Adrenal gland (tissue), 5 donors: ENCODE results near the gene SAAL1.
A peak's percentile ranks its signal among the peaks of the same experiment; 100 is the strongest.

ENCODE experiments used
- CTCF ChIP-seq, 6 experiments: fragments of 450-650 bp in 4 of 6; fragments of 200-600 bp in 2 of 6; sonication (generic) in 1 of 6; IDR thresholded peaks; 1 replicate in 5 of 6; 2 replicates in 1 of 6; pipeline versions ENCODE4 v1.5.1 to v1.8.0; 2016 to 2021; ENCODE audit warnings: antibody characterized with exemption in 6 of 6, mild to moderate bottlenecking in 2 of 6, moderate library complexity in 1 of 6
- POLR2A ChIP-seq, 2 donors: fragments of 450-650 bp; IDR thresholded peaks; one replicate each; pipeline ENCODE4 v1.6.1; 2017; ENCODE audit warnings: antibody characterized with exemption in 2 of 2, mild to moderate bottlenecking in 2 of 2, moderate library complexity in 1 of 2
- donor health status: DM: no; HTN: no; CAD: no.

GRCh38 chr11:18145025-18145424 is 39.1 kb upstream of the SAAL1 start:
- TF ChIP-seq CTCF (IDR thresholded peaks at IDR 0.05) = peak in 1 of 6 experiments; percentile 21
- TF ChIP-seq POLR2A (IDR thresholded peaks at IDR 0.05) = no peak
